ENCODE results near the gene KDM4F.
"Not testable (repeated sequence)": the region's sequence is repeated elsewhere in the genome, so short reads cannot be mapped to it uniquely, and the experiment has no call there.

Gene KDM4F

GRCh38 chr11:95049122-95049521 is at the start of gene KDM4F:
KDM4F (plus strand) TSS chr11:95049422.
- not testable (repeated sequence) for H3K9me3 ChIP-seq (ENCODE audit: control insufficient read depth, insufficient read depth, low read length); H3K4me3 ChIP-seq (ENCODE audit: low read depth, low read length); H3K36me3 ChIP-seq (ENCODE audit: control insufficient read depth, insufficient read depth, low read length); H3K27me3 ChIP-seq (ENCODE audit: control insufficient read depth, insufficient read depth, low read length); H3K4me1 ChIP-seq (ENCODE audit: control insufficient read depth, insufficient read depth, low read length); H3K9ac ChIP-seq (ENCODE audit: low read depth, low read length)

- H3K9ac ChIP-seq (ENCODE audit: low read depth, low read length): no peak overlapping the region
- H3K4me1 ChIP-seq (ENCODE audit: control insufficient read depth, insufficient read depth, low read length): no peaks in the 10 kb centered on the region
- no peaks in the 10 kb centered on the region for H3K27me3 ChIP-seq (ENCODE audit: control insufficient read depth, insufficient read depth, low read length)
- H3K36me3 ChIP-seq (ENCODE audit: control insufficient read depth, insufficient read depth, low read length): no peaks in the 10 kb centered on the region
- H3K9me3 ChIP-seq (ENCODE audit: control insufficient read depth, insufficient read depth, low read length): no peaks in the 10 kb centered on the region
- H3K4me3 ChIP-seq (ENCODE audit: low read depth, low read length): no peak overlapping the region
These were observed 45.5 kb upstream of the KDM4F start for GRCh38 chr11:95003716-95004115.

- no peak overlapping the region for H3K9ac ChIP-seq (ENCODE audit: low read depth, low read length)
- H3K36me3 ChIP-seq (ENCODE audit: control insufficient read depth, insufficient read depth, low read length): no peaks in the 10 kb centered on the region
- peaks cover 2% of the 10 kb centered on the region for H3K27me3 ChIP-seq (ENCODE audit: control insufficient read depth, insufficient read depth, low read length)
- H3K4me1 ChIP-seq (ENCODE audit: control insufficient read depth, insufficient read depth, low read length): no peaks in the 10 kb centered on the region
- H3K9me3 ChIP-seq (ENCODE audit: control insufficient read depth, insufficient read depth, low read length): no peaks in the 10 kb centered on the region
- no peak overlapping the region for H3K4me3 ChIP-seq (ENCODE audit: low read depth, low read length)
These were observed 43.6 kb upstream of the KDM4F start for GRCh38 chr11:95005642-95006041.

GRCh38 chr11:95011376-95011775 is 37.8 kb upstream of the KDM4F start:
- peaks cover 2% of the 10 kb centered on the region for H3K27me3 ChIP-seq (ENCODE audit: control insufficient read depth, insufficient read depth, low read length)
- no peak overlapping the region for H3K9ac ChIP-seq (ENCODE audit: low read depth, low read length)
- H3K9me3 ChIP-seq (ENCODE audit: control insufficient read depth, insufficient read depth, low read length): no peaks in the 10 kb centered on the region
- H3K4me3 ChIP-seq (ENCODE audit: low read depth, low read length): no peak overlapping the region
- H3K36me3 ChIP-seq (ENCODE audit: control insufficient read depth, insufficient read depth, low read length): no peaks in the 10 kb centered on the region
- H3K4me1 ChIP-seq (ENCODE audit: control insufficient read depth, insufficient read depth, low read length): no peaks in the 10 kb centered on the region

- no peaks in the 10 kb centered on the region for H3K4me1 ChIP-seq (ENCODE audit: control insufficient read depth, insufficient read depth, low read length)
- peaks cover 2% of the 10 kb centered on the region for H3K27me3 ChIP-seq (ENCODE audit: control insufficient read depth, insufficient read depth, low read length)
- no peak overlapping the region for H3K4me3 ChIP-seq (ENCODE audit: low read depth, low read length)
- H3K9ac ChIP-seq (ENCODE audit: low read depth, low read length): no peak overlapping the region
- H3K36me3 ChIP-seq (ENCODE audit: control insufficient read depth, insufficient read depth, low read length): no peaks in the 10 kb centered on the region
- H3K9me3 ChIP-seq (ENCODE audit: control insufficient read depth, insufficient read depth, low read length): no peaks in the 10 kb centered on the region
These were observed 34.9 kb upstream of the KDM4F start for GRCh38 chr11:95014184-95014821.

GRCh38 chr11:95016139-95016538 is 33.1 kb upstream of the KDM4F start:
- no peak overlapping the region for H3K4me3 ChIP-seq (ENCODE audit: low read depth, low read length)
- no peaks in the 10 kb centered on the region for H3K4me1 ChIP-seq (ENCODE audit: control insufficient read depth, insufficient read depth, low read length)
- H3K27me3 ChIP-seq (ENCODE audit: control insufficient read depth, insufficient read depth, low read length): no peaks in the 10 kb centered on the region
- no peaks in the 10 kb centered on the region for H3K9me3 ChIP-seq (ENCODE audit: control insufficient read depth, insufficient read depth, low read length)
- H3K9ac ChIP-seq (ENCODE audit: low read depth, low read length): no peak overlapping the region
- H3K36me3 ChIP-seq (ENCODE audit: control insufficient read depth, insufficient read depth, low read length): no peaks in the 10 kb centered on the region

- H3K27me3 ChIP-seq (ENCODE audit: control insufficient read depth, insufficient read depth, low read length); H3K4me1 ChIP-seq (ENCODE audit: control insufficient read depth, insufficient read depth, low read length); H3K36me3 ChIP-seq (ENCODE audit: control insufficient read depth, insufficient read depth, low read length); H3K9ac ChIP-seq (ENCODE audit: low read depth, low read length); H3K9me3 ChIP-seq (ENCODE audit: control insufficient read depth, insufficient read depth, low read length); H3K4me3 ChIP-seq (ENCODE audit: low read depth, low read length): not testable (repeated sequence)
These were observed 27.8 kb upstream of the KDM4F start for GRCh38 chr11:95021468-95021867.

- no peak within 1 kb of the TSS for H3K4me3 ChIP-seq (ENCODE audit: low read depth, low read length)
- H3K9ac ChIP-seq (ENCODE audit: low read depth, low read length): no peak within 1 kb of the TSS
- H3K27me3 ChIP-seq (ENCODE audit: control insufficient read depth, insufficient read depth, low read length): no peaks in the 10 kb centered on the region
- H3K9me3 ChIP-seq (ENCODE audit: control insufficient read depth, insufficient read depth, low read length): no peaks in the 10 kb centered on the region
- no peaks in the 10 kb centered on the region for H3K36me3 ChIP-seq (ENCODE audit: control insufficient read depth, insufficient read depth, low read length)
- H3K4me1 ChIP-seq (ENCODE audit: control insufficient read depth, insufficient read depth, low read length): no peaks in the 10 kb centered on the region
These were observed 24.3 kb upstream of the KDM4F start, which contains the start of gene KDM4E for GRCh38 chr11:95024958-95025357. KDM4E (plus strand) TSS chr11:95025258; CDS start chr11:95025558, 300 bp downstream.

- not testable (repeated sequence) for H3K4me1 ChIP-seq (ENCODE audit: control insufficient read depth, insufficient read depth, low read length); H3K9ac ChIP-seq (ENCODE audit: low read depth, low read length); H3K36me3 ChIP-seq (ENCODE audit: control insufficient read depth, insufficient read depth, low read length); H3K9me3 ChIP-seq (ENCODE audit: control insufficient read depth, insufficient read depth, low read length); H3K4me3 ChIP-seq (ENCODE audit: low read depth, low read length); H3K27me3 ChIP-seq (ENCODE audit: control insufficient read depth, insufficient read depth, low read length)
These were observed 23.6 kb upstream of the KDM4F start for GRCh38 chr11:95025594-95025993.

- no peaks in the 10 kb centered on the region for H3K9me3 ChIP-seq (ENCODE audit: control insufficient read depth, insufficient read depth, low read length)
- H3K4me1 ChIP-seq (ENCODE audit: control insufficient read depth, insufficient read depth, low read length): no peaks in the 10 kb centered on the region
- H3K36me3 ChIP-seq (ENCODE audit: control insufficient read depth, insufficient read depth, low read length): no peaks in the 10 kb centered on the region
- H3K4me3 ChIP-seq (ENCODE audit: low read depth, low read length): no peak overlapping the region
- H3K27me3 ChIP-seq (ENCODE audit: control insufficient read depth, insufficient read depth, low read length): peaks cover 2% of the 10 kb centered on the region
- H3K9ac ChIP-seq (ENCODE audit: low read depth, low read length): no peak overlapping the region
These were observed 20.9 kb upstream of the KDM4F start for GRCh38 chr11:95028357-95028756.

- Histone ChIP-seq H3K4me3 (ENCODE audit: low read depth, low read length) (no peak overlapping the region), H3K27me3 (ENCODE audit: control insufficient read depth, insufficient read depth, low read length) (peaks cover 2% of the 10 kb centered on the region), H3K9me3 (ENCODE audit: control insufficient read depth, insufficient read depth, low read length) (no peaks in the 10 kb centered on the region), H3K4me1 (ENCODE audit: control insufficient read depth, insufficient read depth, low read length) (no peaks in the 10 kb centered on the region), H3K36me3 (ENCODE audit: control insufficient read depth, insufficient read depth, low read length) (no peaks in the 10 kb centered on the region), H3K9ac (ENCODE audit: low read depth, low read length) (no peak overlapping the region)
These were observed 16.2 kb upstream of the KDM4F start for GRCh38 chr11:95033051-95033450.

- Histone ChIP-seq H3K36me3 (ENCODE audit: control insufficient read depth, insufficient read depth, low read length) (no peaks in the 10 kb centered on the region), H3K4me1 (ENCODE audit: control insufficient read depth, insufficient read depth, low read length) (no peaks in the 10 kb centered on the region), H3K4me3 (ENCODE audit: low read depth, low read length) (no peak overlapping the region), H3K9ac (ENCODE audit: low read depth, low read length) (no peak overlapping the region), H3K27me3 (ENCODE audit: control insufficient read depth, insufficient read depth, low read length) (peaks cover 2% of the 10 kb centered on the region), H3K9me3 (ENCODE audit: control insufficient read depth, insufficient read depth, low read length) (no peaks in the 10 kb centered on the region)
These were observed 13.9 kb upstream of the KDM4F start for GRCh38 chr11:95035316-95035715.
